SK-N-SH treated with all-trans-retinoic acid at 6 μM for 48 hours (cell line): Measurements from ENCODE around the gene PAPSS1.

Experiments
- ARNTL ChIP-seq: fragments of 450-650 bp; formaldehyde crosslinking; IDR thresholded peaks from 2 replicates; pipeline ENCODE4 v1.5.0; 2020; ENCODE audit warnings: low read depth, mild to moderate bottlenecking, moderate library complexity, borderline replicate concordance
- OSR1 ChIP-seq: fragments of 250-450 bp; sonication (Bioruptor Pico); IDR thresholded peaks from 2 replicates; pipeline ENCODE4 v1.8.0; 2022; ENCODE audit warnings: moderate library complexity, mild to moderate bottlenecking, inconsistent platforms
- PPARA ChIP-seq: fragments of 250-450 bp; sonication (Bioruptor Pico); IDR thresholded peaks from 2 replicates; pipeline ENCODE4 v1.5.0; 2020; ENCODE audit warnings: mild to moderate bottlenecking, borderline replicate concordance
- RARB ChIP-seq: fragments of 250-450 bp; sonication (Bioruptor Pico); IDR thresholded peaks from 2 replicates; pipeline ENCODE4 v1.8.0; 2021; ENCODE audit warnings: mild to moderate bottlenecking, moderate library complexity
- ZC3H10 ChIP-seq: fragments of 250-450 bp; sonication (Bioruptor Pico); IDR thresholded peaks from 2 replicates; pipeline ENCODE4 v1.5.1; 2021; ENCODE audit warnings: mild to moderate bottlenecking, moderate library complexity
- ZNF8 ChIP-seq: fragments of 450-650 bp; formaldehyde crosslinking; IDR thresholded peaks from 2 replicates; pipeline ENCODE4 v1.5.0; 2020; ENCODE audit warnings: mild to moderate bottlenecking, moderate library complexity
- TF ChIP-seq, protein P1 (sequence below): fragments of 250-450 bp; sonication (Bioruptor Pico); IDR thresholded peaks from 2 replicates; pipeline ENCODE4 v1.5.1; 2020; ENCODE audit warnings: low read depth, mild to moderate bottlenecking, moderate library complexity
- TF ChIP-seq, protein P2 (sequence below): fragments of 250-450 bp; sonication (Bioruptor Pico); IDR thresholded peaks from 2 replicates; pipeline ENCODE4 v1.5.0; 2020; ENCODE audit warnings: mild to moderate bottlenecking, moderate library complexity
- TF ChIP-seq, protein P3 (sequence below): fragments of 250-450 bp; sonication (Bioruptor Pico); IDR thresholded peaks from 2 replicates; pipeline ENCODE4 v1.8.0; 2021; ENCODE audit warnings: low read depth, mild to moderate bottlenecking, moderate library complexity, borderline replicate concordance

DNA sequence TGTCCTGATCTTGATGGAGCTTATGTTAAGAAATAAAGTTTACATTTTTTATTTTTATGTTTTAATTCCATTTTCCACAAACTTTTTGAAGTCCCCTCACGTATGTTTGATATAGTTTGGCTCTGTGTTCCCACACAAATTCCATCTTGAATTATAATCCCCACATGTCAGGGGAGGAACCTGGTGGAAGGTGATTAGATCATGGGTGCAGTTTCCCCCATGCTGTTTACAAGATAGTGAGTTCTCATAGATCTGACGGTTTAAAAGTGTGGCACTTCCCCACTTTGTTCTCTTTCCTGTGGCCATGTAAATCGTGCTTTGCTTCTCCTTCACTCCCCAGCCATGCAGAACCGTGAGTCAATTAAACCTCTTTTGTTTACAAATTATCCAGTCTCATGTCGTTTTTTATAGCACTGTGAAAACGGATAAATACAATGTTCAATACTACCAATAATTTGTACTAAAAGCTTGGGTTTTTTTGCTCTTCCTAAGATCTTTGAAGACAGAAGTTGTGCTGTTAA, 89.8 kb downstream of the PAPSS1 start:
- TF ChIP-seq, protein P1, sequence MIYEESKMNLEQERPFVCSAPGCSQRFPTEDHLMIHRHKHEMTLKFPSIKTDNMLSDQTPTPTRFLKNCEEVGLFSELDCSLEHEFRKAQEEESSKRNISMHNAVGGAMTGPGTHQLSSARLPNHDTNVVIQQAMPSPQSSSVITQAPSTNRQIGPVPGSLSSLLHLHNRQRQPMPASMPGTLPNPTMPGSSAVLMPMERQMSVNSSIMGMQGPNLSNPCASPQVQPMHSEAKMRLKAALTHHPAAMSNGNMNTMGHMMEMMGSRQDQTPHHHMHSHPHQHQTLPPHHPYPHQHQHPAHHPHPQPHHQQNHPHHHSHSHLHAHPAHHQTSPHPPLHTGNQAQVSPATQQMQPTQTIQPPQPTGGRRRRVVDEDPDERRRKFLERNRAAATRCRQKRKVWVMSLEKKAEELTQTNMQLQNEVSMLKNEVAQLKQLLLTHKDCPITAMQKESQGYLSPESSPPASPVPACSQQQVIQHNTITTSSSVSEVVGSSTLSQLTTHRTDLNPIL (CRISPR knock-in tag) = no peak
- TF ChIP-seq ZC3H10 (CRISPR knock-in tag) (no peak), PPARA (CRISPR knock-in tag) (no peak), ARNTL (CRISPR knock-in tag) (no peak), RARB (CRISPR knock-in tag) (no peak), OSR1 (no peak), ZNF8 (no peak)
- TF ChIP-seq, protein P2, sequence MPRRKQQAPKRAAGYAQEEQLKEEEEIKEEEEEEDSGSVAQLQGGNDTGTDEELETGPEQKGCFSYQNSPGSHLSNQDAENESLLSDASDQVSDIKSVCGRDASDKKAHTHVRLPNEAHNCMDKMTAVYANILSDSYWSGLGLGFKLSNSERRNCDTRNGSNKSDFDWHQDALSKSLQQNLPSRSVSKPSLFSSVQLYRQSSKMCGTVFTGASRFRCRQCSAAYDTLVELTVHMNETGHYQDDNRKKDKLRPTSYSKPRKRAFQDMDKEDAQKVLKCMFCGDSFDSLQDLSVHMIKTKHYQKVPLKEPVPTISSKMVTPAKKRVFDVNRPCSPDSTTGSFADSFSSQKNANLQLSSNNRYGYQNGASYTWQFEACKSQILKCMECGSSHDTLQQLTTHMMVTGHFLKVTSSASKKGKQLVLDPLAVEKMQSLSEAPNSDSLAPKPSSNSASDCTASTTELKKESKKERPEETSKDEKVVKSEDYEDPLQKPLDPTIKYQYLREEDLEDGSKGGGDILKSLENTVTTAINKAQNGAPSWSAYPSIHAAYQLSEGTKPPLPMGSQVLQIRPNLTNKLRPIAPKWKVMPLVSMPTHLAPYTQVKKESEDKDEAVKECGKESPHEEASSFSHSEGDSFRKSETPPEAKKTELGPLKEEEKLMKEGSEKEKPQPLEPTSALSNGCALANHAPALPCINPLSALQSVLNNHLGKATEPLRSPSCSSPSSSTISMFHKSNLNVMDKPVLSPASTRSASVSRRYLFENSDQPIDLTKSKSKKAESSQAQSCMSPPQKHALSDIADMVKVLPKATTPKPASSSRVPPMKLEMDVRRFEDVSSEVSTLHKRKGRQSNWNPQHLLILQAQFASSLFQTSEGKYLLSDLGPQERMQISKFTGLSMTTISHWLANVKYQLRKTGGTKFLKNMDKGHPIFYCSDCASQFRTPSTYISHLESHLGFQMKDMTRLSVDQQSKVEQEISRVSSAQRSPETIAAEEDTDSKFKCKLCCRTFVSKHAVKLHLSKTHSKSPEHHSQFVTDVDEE (CRISPR knock-in tag) = no peak
- TF ChIP-seq, protein P3, sequence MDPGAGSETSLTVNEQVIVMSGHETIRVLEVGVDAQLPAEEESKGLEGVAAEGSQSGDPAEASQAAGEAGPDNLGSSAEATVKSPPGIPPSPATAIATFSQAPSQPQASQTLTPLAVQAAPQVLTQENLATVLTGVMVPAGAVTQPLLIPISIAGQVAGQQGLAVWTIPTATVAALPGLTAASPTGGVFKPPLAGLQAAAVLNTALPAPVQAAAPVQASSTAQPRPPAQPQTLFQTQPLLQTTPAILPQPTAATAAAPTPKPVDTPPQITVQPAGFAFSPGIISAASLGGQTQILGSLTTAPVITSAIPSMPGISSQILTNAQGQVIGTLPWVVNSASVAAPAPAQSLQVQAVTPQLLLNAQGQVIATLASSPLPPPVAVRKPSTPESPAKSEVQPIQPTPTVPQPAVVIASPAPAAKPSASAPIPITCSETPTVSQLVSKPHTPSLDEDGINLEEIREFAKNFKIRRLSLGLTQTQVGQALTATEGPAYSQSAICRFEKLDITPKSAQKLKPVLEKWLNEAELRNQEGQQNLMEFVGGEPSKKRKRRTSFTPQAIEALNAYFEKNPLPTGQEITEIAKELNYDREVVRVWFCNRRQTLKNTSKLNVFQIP = no peak
